Measurements from ENCODE around the gene TAF3.

TAF3 gene

GRCh38 chr10:7967035-7967434 is 148.7 kb downstream of the TAF3 start:
- no peaks in the 10 kb centered on the region for H3K9me3 ChIP-seq (ENCODE audit: insufficient read depth, low read length)
- no peak for DNase-seq (ENCODE audit: low read depth, low spot score)

GRCh38 chr10:7968510-7969112 is 150.3 kb downstream of the TAF3 start:
- TF ChIP-seq SUZ12 (IDR thresholded peaks at IDR 0.05; ENCODE audit: extremely low read depth, insufficient read depth, insufficient read length) = no peak
- TF ChIP-seq YY1 (IDR thresholded peaks at IDR 0.05; ENCODE audit: insufficient read depth, insufficient read length) = no peak
- TF ChIP-seq ZNF274 (IDR thresholded peaks at IDR 0.05; ENCODE audit: low read depth, low read length) = no peak
- Histone ChIP-seq H3K9ac (ENCODE audit: insufficient read length, low read depth) (no peak overlapping the region), H3K4me3 (ENCODE audit: insufficient read length, low read depth) (no peak overlapping the region), H3K4me1 (ENCODE audit: insufficient read depth, insufficient read length) (no peaks in the 10 kb centered on the region), H3K36me3 (ENCODE audit: insufficient read depth, insufficient read length, low read length) (peaks cover 16% of the 10 kb centered on the region), H3K27me3 (ENCODE audit: insufficient read depth, insufficient read length) (no peaks in the 10 kb centered on the region), H3K9me3 (ENCODE audit: insufficient read depth, low read length) (no peaks in the 10 kb centered on the region)
- no peak for DNase-seq (ENCODE audit: low read depth, low spot score)

More at GRCh38 chr10:7967035-7967434, 148.7 kb downstream of the TAF3 start:
- no peaks in the 10 kb centered on the region for H3K4me1 ChIP-seq (ENCODE audit: insufficient read depth, insufficient read length)
- H3K27me3 ChIP-seq (ENCODE audit: insufficient read depth, insufficient read length) = no peaks in the 10 kb centered on the region
- H3K36me3 ChIP-seq (ENCODE audit: insufficient read depth, insufficient read length, low read length) = peaks cover 16% of the 10 kb centered on the region
- H3K4me3 ChIP-seq (ENCODE audit: insufficient read length, low read depth) = no peak overlapping the region
- no peak overlapping the region for H3K9ac ChIP-seq (ENCODE audit: insufficient read length, low read depth)
- TF ChIP-seq ZNF274 (IDR thresholded peaks at IDR 0.05; ENCODE audit: low read depth, low read length) = no peak
- TF ChIP-seq YY1 (IDR thresholded peaks at IDR 0.05; ENCODE audit: insufficient read depth, insufficient read length) = no peak
- TF ChIP-seq SUZ12 (IDR thresholded peaks at IDR 0.05; ENCODE audit: extremely low read depth, insufficient read depth, insufficient read length) = no peak

DNA sequence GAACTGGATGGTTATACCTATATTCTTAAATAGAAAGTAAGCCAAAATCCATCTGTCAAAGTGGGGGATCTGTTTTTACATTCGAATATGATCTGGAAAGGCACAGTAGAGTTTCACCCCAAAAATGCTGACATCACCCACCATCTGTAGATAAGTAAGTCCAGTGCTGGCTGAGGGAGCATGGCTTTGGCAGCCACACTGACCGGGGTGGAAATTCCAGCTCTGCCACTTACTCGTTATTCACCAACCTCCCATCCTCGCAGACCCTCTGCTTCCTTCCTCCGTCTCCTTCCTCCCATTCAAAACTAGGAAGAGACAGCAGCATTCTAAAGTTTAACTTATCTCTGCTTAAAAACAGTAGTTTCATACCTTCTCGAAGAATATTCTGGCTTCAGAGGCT is 151.3 kb downstream of the TAF3 start:
- Histone ChIP-seq H3K4me1 (ENCODE audit: insufficient read depth, insufficient read length) (no peaks in the 10 kb centered on the region), H3K9ac (ENCODE audit: insufficient read length, low read depth) (no peak overlapping the region)
- DNase-seq (ENCODE audit: low read depth, low spot score) = no peak

DNA sequence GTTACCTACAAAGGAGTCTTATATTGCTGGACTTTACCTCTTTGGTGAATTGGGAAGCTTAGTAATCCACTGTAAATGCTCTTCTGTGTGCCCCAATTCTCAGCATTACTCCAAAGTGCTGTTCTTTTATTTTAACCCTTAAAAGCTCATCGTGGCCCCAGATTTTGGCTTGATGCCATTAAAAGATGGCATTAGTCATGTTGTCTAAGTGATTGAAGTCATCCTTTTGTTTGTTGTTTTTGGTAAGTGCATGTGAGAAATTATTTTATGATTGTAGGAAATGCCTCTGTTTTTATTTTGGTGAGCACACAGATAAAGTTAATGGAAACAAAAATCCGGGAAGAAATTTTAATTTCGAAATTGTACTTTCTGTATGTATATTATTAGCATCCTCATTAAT is 153.6 kb downstream of the TAF3 start:
- Histone ChIP-seq H3K4me3 (ENCODE audit: insufficient read length, low read depth) (no peak overlapping the region), H3K36me3 (ENCODE audit: insufficient read depth, insufficient read length, low read length) (peaks cover 6% of the 10 kb centered on the region), H3K9me3 (ENCODE audit: insufficient read depth, low read length) (no peaks in the 10 kb centered on the region), H3K4me1 (ENCODE audit: insufficient read depth, insufficient read length) (no peaks in the 10 kb centered on the region), H3K9ac (ENCODE audit: insufficient read length, low read depth) (no peak overlapping the region), H3K27me3 (ENCODE audit: insufficient read depth, insufficient read length) (no peaks in the 10 kb centered on the region)
- TF ChIP-seq SUZ12 (IDR thresholded peaks at IDR 0.05; ENCODE audit: extremely low read depth, insufficient read depth, insufficient read length) = no peak
- no peak for TF ChIP-seq ZNF274 (IDR thresholded peaks at IDR 0.05; ENCODE audit: low read depth, low read length)
- no peak for TF ChIP-seq YY1 (IDR thresholded peaks at IDR 0.05; ENCODE audit: insufficient read depth, insufficient read length)
- no peak for DNase-seq (ENCODE audit: low read depth, low spot score)

More for the DNA sequence above, 151.3 kb downstream of the TAF3 start:
- Histone ChIP-seq H3K9me3 (ENCODE audit: insufficient read depth, low read length) (no peaks in the 10 kb centered on the region), H3K36me3 (ENCODE audit: insufficient read depth, insufficient read length, low read length) (peaks cover 9% of the 10 kb centered on the region), H3K27me3 (ENCODE audit: insufficient read depth, insufficient read length) (no peaks in the 10 kb centered on the region), H3K4me3 (ENCODE audit: insufficient read length, low read depth) (no peak overlapping the region)
- no peak for TF ChIP-seq YY1 (IDR thresholded peaks at IDR 0.05; ENCODE audit: insufficient read depth, insufficient read length)
- no peak for TF ChIP-seq ZNF274 (IDR thresholded peaks at IDR 0.05; ENCODE audit: low read depth, low read length)

GRCh38 chr10:7972367-7972766 is 154.1 kb downstream of the TAF3 start:
- Histone ChIP-seq H3K36me3 (ENCODE audit: insufficient read depth, insufficient read length, low read length) (peaks cover 2% of the 10 kb centered on the region), H3K27me3 (ENCODE audit: insufficient read depth, insufficient read length) (no peaks in the 10 kb centered on the region), H3K4me3 (ENCODE audit: insufficient read length, low read depth) (no peak overlapping the region), H3K9ac (ENCODE audit: insufficient read length, low read depth) (no peak overlapping the region), H3K9me3 (ENCODE audit: insufficient read depth, low read length) (no peaks in the 10 kb centered on the region), H3K4me1 (ENCODE audit: insufficient read depth, insufficient read length) (no peaks in the 10 kb centered on the region)
- no peak for TF ChIP-seq YY1 (IDR thresholded peaks at IDR 0.05; ENCODE audit: insufficient read depth, insufficient read length)
- no peak for TF ChIP-seq ZNF274 (IDR thresholded peaks at IDR 0.05; ENCODE audit: low read depth, low read length)
- no peak for TF ChIP-seq SUZ12 (IDR thresholded peaks at IDR 0.05; ENCODE audit: extremely low read depth, insufficient read depth, insufficient read length)
- DNase-seq (ENCODE audit: low read depth, low spot score) = no peak

GRCh38 chr10:7980196-7980595 is 161.9 kb downstream of the TAF3 start:
- Histone ChIP-seq H3K4me1 (ENCODE audit: insufficient read depth, insufficient read length) (no peaks in the 10 kb centered on the region), H3K9me3 (ENCODE audit: insufficient read depth, low read length) (no peaks in the 10 kb centered on the region), H3K9ac (ENCODE audit: insufficient read length, low read depth) (no peak overlapping the region), H3K27me3 (ENCODE audit: insufficient read depth, insufficient read length) (no peaks in the 10 kb centered on the region), H3K36me3 (ENCODE audit: insufficient read depth, insufficient read length, low read length) (peaks cover 2% of the 10 kb centered on the region), H3K4me3 (ENCODE audit: insufficient read length, low read depth) (no peak overlapping the region)
- DNase-seq (ENCODE audit: low read depth, low spot score) = no peak
- TF ChIP-seq ZNF274 (IDR thresholded peaks at IDR 0.05; ENCODE audit: low read depth, low read length) (no peak), SUZ12 (IDR thresholded peaks at IDR 0.05; ENCODE audit: extremely low read depth, insufficient read depth, insufficient read length) (no peak), YY1 (IDR thresholded peaks at IDR 0.05; ENCODE audit: insufficient read depth, insufficient read length) (no peak)

- no peaks in the 10 kb centered on the region for H3K27me3 ChIP-seq (ENCODE audit: insufficient read depth, insufficient read length)
- no peaks in the 10 kb centered on the region for H3K9me3 ChIP-seq (ENCODE audit: insufficient read depth, low read length)
- H3K9ac ChIP-seq (ENCODE audit: insufficient read length, low read depth) = no peak overlapping the region
- H3K4me3 ChIP-seq (ENCODE audit: insufficient read length, low read depth) = no peak overlapping the region
- TF ChIP-seq ZNF274 (IDR thresholded peaks at IDR 0.05; ENCODE audit: low read depth, low read length) (no peak), SUZ12 (IDR thresholded peaks at IDR 0.05; ENCODE audit: extremely low read depth, insufficient read depth, insufficient read length) (no peak), YY1 (IDR thresholded peaks at IDR 0.05; ENCODE audit: insufficient read depth, insufficient read length) (no peak)
- H3K4me1 ChIP-seq (ENCODE audit: insufficient read depth, insufficient read length) = no peaks in the 10 kb centered on the region
- H3K36me3 ChIP-seq (ENCODE audit: insufficient read depth, insufficient read length, low read length) = peaks cover 2% of the 10 kb centered on the region
- DNase-seq (ENCODE audit: low read depth, low spot score) = no peak
Observed at GRCh38 chr10:7982727-7983126, 164.4 kb downstream of the TAF3 start.

Measured in NT2/D1 (cell line).